Jurkat, Clone E6-1 (cell line): ENCODE results near the gene PARP4.
"Not testable (repeated sequence)": the region's sequence is repeated elsewhere in the genome, so short reads cannot be mapped to it uniquely, and the experiment has no call there.

ENCODE experiments used
- DNase-seq: peaks from one replicate; pipeline ENCODE4 v3.0.0-alpha.2; 2011; ENCODE audit warnings: low read depth, low spot score
- H3K4me3 ChIP-seq: 2 replicates; pipeline ENCODE4 v1.5.1; 2011; ENCODE audit warnings: mild to moderate bottlenecking, low read length, control low read depth, moderate library complexity

The PARP4 gene

DNA sequence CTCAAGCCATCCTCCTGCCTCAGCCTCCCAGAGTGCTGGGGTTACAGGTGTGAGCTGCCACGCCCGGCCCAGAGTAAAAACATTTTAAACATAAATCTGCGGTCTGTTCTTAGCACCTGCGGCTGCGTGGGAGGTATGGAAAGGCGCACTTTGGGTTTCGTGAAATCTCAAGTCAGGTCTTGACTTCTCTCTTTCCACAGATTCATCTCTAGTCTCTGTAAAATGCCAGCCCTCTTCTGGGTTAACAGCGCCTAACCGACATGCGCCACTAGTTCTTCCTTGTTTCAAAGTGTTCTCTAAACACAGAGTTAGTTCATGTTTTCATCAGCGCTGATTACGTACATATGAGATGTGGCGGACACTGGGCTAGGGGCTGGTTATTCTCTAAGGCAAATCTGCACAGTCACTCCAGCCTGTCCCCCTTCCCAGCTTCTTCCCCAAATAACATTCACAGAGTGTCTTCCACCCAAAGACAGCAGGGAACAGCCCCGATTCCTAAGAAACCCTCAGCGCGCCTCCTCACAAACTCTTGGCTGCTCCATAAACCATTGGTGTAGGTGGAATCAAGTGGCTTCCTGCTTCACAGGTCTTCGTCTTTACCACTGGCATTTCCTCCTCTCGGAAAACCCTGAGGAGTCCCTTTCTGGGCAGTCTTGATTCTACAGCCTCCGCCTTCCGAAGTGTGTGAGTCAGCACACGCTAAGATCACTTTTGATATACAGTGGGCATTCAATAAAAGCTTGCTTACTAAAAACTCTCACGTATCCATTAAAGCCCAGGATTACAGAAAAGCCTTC, 1.4 kb downstream of the PARP4 start:
- peak; percentile 30 for DNase-seq
- peak overlapping the region; percentile 90 for H3K4me3 ChIP-seq

DNA sequence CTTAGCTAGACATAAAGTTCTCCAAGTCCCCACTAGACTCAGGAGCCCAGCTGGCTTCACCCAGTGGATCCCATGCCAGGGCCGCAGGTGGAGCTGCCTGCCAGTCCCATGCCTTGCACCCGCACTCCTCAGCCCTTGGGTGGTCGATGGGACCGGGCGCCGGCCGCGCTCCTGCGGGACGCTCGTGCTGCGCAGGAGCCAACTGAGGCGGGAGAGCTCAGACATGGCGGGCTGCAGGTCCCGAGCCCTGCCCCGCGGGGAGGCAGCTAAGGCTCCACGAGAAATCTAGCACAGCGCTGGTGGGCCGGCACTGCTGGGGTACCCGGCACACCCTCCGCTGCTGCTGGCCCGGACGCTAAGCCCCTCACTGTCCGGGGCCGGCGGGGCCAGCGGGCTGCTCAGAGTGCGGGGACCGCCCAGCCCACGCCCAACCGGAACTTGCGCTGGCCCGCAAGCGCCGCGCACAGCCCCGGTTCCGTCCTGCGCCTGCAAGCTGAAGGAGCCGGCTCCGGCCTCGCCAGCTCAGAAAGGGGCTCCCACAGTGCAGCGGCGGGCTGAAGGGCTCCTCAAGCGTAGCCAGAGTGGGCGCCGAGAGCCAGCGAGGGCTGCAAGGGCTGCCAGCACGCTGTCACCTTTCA, 5.8 kb downstream of the PARP4 start:
- no peak for DNase-seq
- H3K4me3 ChIP-seq, result no peak overlapping the region

DNA sequence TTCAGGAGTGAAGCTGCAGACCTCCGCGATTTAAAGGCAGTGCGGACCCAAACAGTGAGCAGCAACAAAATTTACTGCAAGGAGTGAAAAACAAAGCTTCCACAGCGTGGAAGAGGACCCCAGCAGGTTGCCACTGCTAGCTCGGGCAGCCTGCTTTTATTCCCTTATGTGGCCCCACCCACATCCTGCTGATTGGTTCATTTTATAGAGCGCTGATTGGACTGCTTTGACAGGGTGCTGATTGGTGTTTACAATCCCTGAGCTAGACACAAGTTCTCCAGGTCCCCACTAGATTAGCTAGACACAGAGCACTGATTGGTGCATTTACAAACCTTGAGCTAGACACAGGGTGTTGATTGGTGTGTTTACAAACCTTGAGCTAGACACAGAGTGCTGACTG, 6.3 kb downstream of the PARP4 start:
- not testable (repeated sequence) for H3K4me3 ChIP-seq, DNase-seq

DNA sequence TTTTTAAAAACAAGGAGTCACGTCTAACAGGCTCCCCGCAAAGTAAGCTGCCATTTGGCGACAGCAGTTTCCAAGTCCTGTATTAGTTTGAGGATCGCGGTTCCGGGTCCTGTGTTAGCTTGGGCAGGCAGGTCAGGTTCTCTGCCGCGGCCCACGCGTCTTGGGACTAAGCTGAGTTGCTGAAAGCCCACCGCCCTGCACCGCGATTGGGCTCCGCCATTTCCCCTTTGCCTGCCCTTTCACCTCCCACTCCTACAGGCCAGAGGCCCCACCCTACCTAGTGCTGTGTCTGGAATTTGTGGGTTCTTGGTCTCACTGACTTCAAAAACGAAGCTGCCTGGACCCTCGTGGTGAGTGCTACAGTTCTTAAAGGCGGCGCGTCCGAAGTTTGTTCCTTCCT, 6.8 kb downstream of the PARP4 start:
- H3K4me3 ChIP-seq, result no peak overlapping the region
- DNase-seq, result no peak

DNA sequence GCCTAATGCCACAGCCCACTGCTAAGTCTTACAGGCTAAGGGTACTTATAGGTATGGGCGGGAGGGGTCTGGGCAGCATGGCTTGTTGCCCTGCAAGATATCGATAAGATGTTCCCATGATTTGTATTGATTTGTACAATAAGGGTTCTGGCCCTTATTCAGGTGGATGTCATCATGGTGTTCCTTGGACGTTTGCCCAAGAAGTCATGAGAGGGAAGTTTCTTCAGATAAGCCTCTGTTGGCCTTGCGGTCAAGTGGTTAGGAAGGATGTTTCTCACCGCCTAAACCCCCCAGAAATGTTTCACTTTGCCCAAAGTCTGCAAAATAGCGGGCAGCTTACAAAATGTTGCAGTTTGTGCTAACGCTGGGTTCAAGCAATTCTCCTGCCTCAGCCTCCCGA, 7.3 kb downstream of the PARP4 start:
- no peak overlapping the region for H3K4me3 ChIP-seq
- no peak for DNase-seq

DNA sequence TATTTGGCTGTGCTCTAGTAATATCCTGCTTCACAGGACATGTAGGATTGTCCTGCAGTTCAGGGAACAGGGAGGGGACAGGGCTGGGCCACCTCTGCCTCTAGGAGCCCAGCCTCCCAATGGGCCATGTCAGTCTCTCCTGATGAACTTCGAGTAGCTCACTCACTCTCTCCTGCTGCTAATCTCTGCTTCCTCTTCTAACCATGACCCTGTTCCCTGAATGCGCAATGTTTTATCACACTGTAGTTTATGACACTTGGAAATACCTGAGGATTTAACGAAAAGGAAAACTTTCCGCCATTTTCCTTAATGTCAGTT, 9.2 kb downstream of the PARP4 start:
- DNase-seq, result no peak
- H3K4me3 ChIP-seq, result no peak overlapping the region

DNA sequence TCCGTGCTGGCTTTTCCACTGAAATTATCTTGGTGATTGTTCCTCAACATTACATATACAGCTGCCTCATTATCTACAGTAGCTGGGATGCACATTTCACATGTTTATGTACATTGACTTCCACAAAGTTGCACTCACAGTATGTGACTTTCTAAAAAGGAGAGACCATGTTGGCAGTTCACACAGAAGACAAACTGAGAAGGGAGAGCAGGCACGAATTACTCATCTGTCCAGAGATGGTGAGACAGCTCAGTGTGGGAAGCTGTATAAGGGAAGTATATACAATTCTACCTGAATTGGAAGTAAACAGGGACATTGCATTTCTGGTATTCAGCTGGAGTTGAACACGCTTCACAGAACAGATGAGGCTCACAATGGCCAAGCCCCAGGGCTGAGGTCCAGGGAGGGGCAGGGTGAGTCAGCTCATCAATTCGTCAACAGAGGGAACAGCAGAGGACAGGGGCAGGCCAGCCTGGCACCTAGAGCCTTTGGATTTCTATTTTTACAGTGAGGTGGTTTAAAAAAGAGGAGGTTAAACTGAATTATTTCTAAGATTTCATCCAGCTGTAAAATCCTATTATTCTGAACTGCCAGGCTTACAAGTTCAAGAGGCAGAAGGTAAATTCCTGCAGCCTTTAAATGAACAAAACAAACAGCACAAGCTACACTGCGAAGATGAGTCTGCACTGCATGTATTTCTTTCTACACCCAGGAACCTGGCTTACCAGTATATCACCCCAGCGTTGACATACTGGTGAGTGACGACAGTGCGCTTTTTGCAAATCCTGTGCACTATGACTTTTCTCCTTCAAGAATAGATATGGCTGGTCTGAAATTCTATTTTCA, 9.8 kb downstream of the PARP4 start:
- no peak overlapping the region for H3K4me3 ChIP-seq
- no peak for DNase-seq

DNA sequence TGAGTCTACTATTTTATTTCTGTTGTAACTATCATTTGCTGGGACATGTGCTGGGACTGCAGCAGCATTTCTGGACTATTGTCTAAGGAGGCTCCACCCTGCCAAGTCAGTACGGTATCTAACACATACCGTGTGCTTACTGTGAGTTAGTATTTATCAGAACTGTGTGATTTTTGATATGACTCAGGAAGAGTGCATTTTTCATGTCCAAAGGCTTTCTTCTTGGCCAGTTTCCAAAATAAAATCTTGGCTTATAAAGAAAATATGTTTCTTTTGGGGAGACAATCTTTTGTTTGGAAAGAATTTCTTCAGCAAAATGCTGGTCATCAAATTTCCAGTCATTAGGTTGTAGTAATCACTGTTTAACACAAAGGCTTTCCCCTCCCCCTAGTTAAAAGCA, 11.6 kb downstream of the PARP4 start:
- H3K4me3 ChIP-seq, result no peak overlapping the region
- DNase-seq, result no peak

DNA sequence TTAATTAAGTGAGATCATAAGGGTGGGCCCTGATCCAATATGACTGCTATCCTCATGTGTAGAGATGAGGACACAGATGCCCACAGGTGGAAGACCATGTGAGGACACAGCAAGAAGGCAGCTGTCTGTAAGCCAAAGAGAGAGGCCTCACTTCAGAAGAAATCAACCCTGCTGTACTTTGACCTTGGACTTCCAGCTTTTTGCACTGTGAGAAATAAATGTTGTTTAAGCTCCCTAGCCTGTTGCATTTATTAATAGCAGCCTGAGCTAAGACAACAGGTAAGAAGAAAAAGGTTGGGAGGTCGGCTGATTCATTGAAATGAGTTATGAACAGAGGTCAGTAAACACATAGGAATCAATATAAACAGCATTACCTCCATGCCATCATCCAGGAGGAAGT, 14.8 kb downstream of the PARP4 start:
- H3K4me3 ChIP-seq, result no peak overlapping the region
- DNase-seq, result no peak

DNA sequence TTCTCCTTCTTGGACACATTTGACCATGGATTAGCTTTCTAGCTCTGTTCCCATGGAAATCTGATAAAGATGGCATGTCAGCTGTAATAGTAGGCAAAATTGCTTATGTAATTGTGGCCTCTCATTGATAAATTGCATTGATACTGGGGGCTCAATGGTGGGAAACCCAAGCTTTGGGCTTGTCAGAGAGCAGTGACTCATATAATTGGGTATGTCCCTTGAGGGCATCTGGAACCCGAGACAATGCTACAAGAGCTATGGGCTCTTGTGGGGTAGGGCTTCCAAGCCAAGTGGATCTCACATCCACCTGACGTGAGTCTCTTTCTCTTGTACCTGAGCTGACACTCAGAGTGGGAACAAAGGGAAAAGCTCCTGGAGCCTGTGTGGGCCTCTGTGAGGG, 16.3 kb downstream of the PARP4 start:
- DNase-seq, H3K4me3 ChIP-seq: not testable (repeated sequence)

DNA sequence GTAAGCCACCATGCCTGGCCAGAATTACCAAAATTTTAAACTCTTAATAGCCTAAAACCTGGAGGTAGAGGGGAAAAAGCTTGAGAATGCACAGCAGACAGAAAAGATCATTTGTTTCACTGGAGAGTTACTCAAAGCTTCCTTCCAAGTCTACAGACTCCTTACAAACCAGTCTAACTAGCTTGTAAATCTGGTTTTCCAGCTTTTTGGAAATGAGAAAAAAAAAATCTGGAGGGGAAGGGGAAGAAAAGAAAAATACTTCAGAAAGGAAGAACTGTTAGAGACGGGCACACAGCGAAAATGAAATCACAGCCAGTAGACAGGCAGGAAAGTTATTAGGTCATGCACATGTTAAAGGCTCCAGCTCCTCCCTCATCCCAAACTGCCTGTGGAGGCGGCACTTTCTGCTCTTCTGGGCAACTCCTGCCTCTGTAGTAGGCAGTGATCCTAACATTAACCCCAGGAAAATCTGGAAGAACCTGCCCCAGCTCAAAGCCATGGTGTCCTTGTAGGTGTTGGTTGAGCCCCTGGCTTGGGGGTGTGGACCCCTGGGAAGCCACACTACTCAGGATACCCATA, 17.3 kb downstream of the PARP4 start:
- no peak overlapping the region for H3K4me3 ChIP-seq
- no peak for DNase-seq

DNA sequence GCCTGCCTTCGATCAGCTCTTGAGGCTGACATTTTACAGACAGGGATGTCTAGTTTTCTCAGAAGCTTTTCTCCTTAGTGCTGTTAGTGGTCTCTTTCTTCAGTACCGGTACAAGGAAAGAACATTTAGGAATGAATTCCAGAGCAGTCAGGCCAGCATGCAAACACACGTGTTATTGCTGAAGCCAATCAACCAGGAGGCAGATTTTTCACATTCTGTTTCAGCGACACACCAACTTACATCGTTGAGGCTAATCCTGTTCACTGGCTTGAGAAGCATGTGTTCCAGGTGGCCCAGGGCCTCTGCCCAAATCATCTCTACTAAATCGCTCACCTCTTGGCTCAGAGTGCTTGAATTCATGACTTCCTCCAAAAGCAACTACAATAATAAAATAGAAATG, 19.2 kb downstream of the PARP4 start:
- no peak overlapping the region for H3K4me3 ChIP-seq
- DNase-seq, result no peak

DNA sequence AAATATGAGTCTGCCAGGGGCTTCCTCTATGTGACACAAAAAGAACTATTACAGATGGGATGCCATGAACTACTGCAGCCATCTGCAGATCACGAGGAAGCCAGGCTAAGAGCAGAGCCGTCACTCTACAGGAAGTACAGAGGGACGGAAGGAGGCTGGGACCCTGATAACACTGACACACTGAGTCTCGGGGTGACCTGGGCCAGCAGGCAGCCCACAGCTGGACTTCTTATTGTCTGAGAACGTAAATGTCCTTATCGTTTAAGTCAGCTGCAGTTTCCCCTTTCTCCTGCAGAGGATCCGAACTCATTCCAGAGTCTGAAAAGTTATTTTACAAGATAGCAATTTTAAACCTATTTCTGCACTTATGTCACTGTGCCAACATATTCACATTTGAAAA, 20.7 kb downstream of the PARP4 start:
- DNase-seq, result no peak
- H3K4me3 ChIP-seq, result no peak overlapping the region

DNA sequence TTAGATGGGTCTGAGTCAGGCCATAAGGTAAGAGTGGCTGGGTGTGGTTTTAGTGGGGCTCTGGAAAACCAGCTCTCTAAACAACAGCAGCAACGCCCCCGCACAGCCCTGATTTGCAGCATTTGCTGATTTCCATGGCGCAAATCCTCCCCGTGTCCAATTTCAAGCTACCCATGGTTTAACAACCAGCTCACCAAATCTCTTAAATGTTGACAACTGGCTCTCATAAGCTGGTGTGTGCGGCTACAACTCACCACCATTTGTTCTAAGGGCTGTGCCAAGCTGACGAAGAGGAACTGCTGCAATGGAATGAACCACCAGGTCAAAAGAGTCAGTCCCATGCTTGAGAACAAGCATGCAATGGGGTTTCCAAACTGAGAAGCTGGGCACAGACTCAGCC, 22.9 kb downstream of the PARP4 start:
- DNase-seq, result no peak
- H3K4me3 ChIP-seq, result no peak overlapping the region

DNA sequence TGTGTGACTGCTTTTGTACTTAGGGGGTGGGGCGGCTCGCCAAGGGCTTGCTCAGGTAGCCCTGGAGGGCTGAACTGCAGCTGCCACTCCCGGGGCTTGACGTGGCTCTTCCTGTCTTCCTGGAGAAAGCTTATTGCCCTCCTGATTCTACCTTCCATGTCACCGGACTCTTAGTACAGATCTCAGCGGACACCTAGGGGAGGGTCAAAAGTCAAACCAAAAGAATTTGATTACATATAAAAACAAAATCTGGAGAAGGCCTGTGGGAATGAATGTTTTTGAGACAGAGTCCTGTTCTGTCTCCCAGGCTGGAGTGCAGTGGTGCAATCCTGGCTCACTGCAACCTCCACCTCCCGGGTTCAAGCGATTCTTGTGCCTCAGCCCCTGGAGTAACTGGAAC, 24.5 kb downstream of the PARP4 start:
- DNase-seq, result not testable (repeated sequence)

DNA sequence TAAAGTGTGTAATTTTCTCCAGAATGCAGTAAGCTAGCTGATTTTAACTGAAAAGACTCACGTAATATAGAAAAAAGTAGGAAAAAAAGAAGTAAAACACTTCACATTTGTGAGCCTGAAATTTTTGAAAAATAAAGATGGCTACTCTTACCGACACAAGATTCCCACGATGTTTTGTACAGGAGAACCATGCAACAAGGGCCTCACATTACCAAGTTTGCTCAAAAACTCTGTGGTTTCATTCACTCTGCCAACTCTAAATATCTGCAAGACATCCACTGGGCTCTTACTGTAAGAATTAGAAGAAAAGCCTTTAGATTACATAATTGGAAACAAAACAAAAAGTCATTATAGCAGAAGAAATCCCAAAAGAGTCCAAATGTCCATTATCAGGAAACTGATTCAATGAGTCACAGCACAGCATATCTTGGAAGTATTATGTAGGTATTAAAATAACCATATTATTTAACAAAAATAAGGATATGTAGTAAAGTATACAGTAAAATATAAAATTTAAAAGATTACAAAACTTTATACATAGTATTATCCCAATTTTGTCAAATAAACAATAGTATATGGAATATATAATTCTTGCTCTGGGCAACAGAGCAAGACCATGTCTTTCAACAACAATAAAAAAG, 26.4 kb downstream of the PARP4 start:
- not testable (repeated sequence) for DNase-seq, H3K4me3 ChIP-seq

More for the DNA sequence above, 24.5 kb downstream of the PARP4 start:
- H3K4me3 ChIP-seq, result not testable (repeated sequence)

DNA sequence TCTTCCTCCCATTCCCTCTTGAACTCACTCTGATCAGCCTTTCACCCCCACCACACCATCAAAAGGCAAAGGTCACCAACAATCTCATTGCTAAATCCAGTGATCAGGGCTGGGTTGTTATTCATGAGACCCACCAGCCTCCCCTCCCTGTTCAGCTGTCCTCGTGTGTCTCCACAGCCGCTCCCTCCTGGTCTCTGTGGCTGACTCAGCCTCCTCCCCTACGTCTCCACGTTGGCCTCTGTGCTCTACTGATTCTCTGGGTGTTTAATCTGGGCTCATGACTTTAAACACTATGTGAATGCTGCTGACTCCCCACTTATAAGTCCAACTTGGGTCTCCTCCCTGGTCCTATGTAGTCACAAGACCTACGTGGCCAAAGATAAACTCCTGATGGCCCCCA, 38.9 kb downstream of the PARP4 start:
- H3K4me3 ChIP-seq, result no peak overlapping the region
- DNase-seq, result no peak

DNA sequence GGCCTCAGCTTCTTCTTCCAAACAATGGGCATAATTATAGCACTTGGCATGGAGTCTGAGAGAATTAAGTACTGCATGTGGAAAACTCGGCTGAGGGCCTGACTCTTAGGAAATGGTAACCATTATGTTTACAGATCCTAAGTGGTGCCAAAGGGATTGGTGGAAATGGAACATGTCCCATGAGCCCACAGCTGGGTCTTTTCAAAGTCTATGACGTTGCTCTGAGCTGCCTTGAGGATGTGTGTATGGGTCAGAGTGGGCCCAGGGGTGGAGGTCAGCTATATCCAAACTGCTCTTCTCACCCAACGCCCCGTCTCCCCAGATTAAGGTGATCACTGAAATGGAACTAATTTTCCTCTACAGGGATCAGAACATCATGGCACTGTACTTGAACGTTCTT, 40.4 kb downstream of the PARP4 start:
- not testable (repeated sequence) for H3K4me3 ChIP-seq, DNase-seq

DNA sequence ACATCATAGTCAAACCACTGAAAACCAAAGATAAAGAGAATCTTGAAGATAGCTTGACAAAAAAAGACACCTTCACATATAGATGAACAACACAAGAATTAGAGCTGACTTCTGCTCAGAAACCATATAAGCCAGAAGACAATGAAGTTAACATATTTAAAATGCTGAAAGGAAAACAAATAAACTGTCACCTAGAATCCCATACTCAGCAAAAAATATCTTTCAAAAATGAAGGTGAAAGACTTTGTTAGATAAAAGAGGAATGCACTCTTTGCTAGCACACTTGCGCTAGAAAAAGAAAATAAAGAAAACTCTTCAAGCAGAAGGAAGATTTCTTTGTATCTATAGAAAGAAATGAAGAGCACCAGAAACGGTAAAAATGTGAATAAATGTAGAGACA, 49.5 kb downstream of the PARP4 start:
- H3K4me3 ChIP-seq, result no peak overlapping the region
- DNase-seq, result no peak
